ENCODE data around the gene COG5.

COG5 gene

DNA sequence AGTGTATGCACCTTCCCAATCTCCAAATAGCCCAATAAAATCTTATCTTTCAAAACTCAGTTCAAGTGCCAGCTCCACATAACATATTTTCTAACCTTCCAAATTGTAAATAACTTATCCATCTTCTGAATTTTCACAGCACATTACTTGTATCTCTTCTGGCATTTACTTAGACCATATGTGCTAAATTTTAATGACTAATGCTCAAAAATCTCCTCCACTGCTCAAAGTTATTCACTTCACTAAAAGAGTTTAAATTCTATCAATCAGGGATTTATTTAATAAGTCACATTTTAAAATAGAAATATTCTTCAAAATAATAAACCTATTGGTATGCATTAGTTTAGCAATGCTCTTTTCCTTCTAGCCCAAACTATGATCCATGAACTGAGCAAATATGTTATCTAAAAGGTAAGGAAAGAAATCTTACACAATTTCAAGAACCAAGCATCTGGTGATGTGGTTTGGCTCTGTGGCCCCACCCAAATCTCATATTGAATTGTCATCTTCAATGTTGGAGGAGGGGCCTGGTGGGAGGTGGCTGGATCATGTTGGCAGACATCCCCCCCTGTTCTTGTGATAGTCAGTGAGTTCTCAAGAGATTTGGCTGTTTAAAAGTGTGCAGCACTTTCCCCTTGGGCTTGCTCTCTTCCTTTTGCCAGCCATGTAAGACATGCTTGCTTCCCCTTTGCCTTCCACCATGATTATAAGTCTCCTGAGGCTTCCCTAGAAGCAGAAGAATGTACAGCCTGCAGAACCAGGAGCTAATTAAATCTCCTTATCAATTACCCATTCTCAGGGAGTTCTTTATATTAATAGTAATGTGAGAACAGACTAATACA is 121.9 kb downstream of the COG5 start:
- no peaks in the 10 kb centered on the region for H3K27me3 ChIP-seq (ENCODE audit: control insufficient read depth, insufficient read depth, low read length)
- H3K4me3 ChIP-seq (ENCODE audit: low read length) = no peak overlapping the region
- no peaks in the 10 kb centered on the region for H3K4me1 ChIP-seq (ENCODE audit: control insufficient read depth, insufficient read depth, low read length)
- no peaks in the 10 kb centered on the region for H3K36me3 ChIP-seq (ENCODE audit: control insufficient read depth, insufficient read depth, low read length)
- H3K9ac ChIP-seq (ENCODE audit: low read length) = no peak overlapping the region
- H3K9me3 ChIP-seq (ENCODE audit: control insufficient read depth, low read length) = no peaks in the 10 kb centered on the region

DNA sequence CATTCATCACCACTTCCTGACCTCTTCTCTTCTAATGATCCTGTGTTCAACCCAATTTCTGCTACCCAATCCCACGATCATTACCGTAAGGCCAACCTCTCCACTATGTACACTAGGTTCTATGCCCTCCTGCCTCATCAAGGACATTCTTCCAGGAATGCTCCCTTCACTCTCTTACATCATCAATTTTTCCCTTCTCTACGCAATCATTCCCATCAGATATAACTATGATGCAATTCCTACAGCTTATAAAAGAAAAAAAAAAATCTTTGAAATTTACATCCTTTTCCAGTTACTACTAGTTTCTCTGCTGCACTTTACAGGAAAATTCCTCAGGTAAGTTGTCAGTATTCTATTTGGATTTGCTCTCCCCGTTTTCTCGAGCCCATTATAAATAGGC is 124.7 kb downstream of the COG5 start:
- Histone ChIP-seq H3K9ac (ENCODE audit: low read length) (no peak overlapping the region), H3K36me3 (ENCODE audit: control insufficient read depth, insufficient read depth, low read length) (no peaks in the 10 kb centered on the region), H3K27me3 (ENCODE audit: control insufficient read depth, insufficient read depth, low read length) (no peaks in the 10 kb centered on the region), H3K4me1 (ENCODE audit: control insufficient read depth, insufficient read depth, low read length) (no peaks in the 10 kb centered on the region), H3K4me3 (ENCODE audit: low read length) (no peak overlapping the region), H3K9me3 (ENCODE audit: control insufficient read depth, low read length) (no peaks in the 10 kb centered on the region)

DNA sequence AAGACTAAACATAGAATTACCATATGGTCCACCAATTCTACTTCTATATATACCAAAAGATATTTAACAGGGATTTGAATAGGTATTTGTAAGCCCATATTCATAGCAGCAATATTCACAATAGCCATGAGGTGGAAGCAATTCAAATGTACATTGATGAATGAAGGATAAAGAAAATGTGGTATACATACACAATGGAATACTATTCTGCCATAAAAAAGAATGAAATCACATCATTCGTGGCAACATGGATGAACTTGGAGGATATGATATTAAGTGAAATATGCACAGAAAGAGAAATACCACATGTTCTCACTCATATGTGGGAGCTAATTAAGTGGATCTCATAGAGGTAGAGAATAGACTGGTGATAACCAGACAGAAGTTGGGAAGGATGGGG is 128.0 kb downstream of the COG5 start:
- Histone ChIP-seq H3K4me1 (ENCODE audit: control insufficient read depth, insufficient read depth, low read length) (no peaks in the 10 kb centered on the region), H3K36me3 (ENCODE audit: control insufficient read depth, insufficient read depth, low read length) (no peaks in the 10 kb centered on the region), H3K27me3 (ENCODE audit: control insufficient read depth, insufficient read depth, low read length) (no peaks in the 10 kb centered on the region), H3K4me3 (ENCODE audit: low read length) (no peak overlapping the region), H3K9me3 (ENCODE audit: control insufficient read depth, low read length) (no peaks in the 10 kb centered on the region), H3K9ac (ENCODE audit: low read length) (no peak overlapping the region)

DNA sequence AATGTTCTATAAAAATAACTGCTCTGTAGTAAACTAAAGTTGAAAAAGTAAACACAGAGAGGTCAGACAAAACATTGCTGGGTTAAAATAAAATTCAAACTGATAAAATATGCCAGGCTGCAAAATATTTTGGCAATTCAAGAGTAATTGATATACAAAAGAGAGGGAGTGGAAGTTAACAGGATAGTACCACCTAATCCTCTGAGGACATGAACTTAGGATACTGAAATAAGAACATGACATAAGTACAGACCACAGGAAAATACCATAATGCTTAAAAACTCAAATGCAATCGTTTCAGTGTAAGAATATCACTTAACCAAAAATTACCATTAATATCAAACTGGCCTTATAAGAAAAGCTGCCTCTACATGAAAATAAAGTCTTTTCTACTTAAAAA is 131.5 kb downstream of the COG5 start:
- Histone ChIP-seq H3K9ac (ENCODE audit: low read length) (no peak overlapping the region), H3K4me1 (ENCODE audit: control insufficient read depth, insufficient read depth, low read length) (no peaks in the 10 kb centered on the region), H3K27me3 (ENCODE audit: control insufficient read depth, insufficient read depth, low read length) (no peaks in the 10 kb centered on the region), H3K36me3 (ENCODE audit: control insufficient read depth, insufficient read depth, low read length) (no peaks in the 10 kb centered on the region), H3K4me3 (ENCODE audit: low read length) (no peak overlapping the region), H3K9me3 (ENCODE audit: control insufficient read depth, low read length) (no peaks in the 10 kb centered on the region)

DNA sequence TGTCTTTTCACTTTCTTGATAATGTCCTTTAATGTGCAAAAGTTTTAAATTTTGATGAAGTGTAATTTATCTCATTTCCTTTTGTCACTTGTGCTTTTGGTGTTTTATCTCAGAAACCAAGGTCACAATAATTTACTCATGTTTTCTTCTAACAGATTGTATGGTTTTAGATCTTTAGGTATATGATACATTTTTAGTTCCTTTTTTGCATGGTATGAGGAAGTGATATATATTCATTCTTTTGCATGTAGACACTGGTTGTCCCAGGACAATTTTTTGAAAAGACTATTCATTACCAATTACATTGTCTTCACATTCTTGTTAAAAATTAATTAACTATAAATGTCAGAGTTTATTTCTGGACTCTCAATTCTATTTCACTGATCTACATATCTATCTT is 133.7 kb downstream of the COG5 start:
- H3K36me3 ChIP-seq (ENCODE audit: control insufficient read depth, insufficient read depth, low read length) = no peaks in the 10 kb centered on the region
- no peaks in the 10 kb centered on the region for H3K9me3 ChIP-seq (ENCODE audit: control insufficient read depth, low read length)
- no peak overlapping the region for H3K4me3 ChIP-seq (ENCODE audit: low read length)
- H3K4me1 ChIP-seq (ENCODE audit: control insufficient read depth, insufficient read depth, low read length) = no peaks in the 10 kb centered on the region
- H3K9ac ChIP-seq (ENCODE audit: low read length) = no peak overlapping the region
- no peaks in the 10 kb centered on the region for H3K27me3 ChIP-seq (ENCODE audit: control insufficient read depth, insufficient read depth, low read length)

DNA sequence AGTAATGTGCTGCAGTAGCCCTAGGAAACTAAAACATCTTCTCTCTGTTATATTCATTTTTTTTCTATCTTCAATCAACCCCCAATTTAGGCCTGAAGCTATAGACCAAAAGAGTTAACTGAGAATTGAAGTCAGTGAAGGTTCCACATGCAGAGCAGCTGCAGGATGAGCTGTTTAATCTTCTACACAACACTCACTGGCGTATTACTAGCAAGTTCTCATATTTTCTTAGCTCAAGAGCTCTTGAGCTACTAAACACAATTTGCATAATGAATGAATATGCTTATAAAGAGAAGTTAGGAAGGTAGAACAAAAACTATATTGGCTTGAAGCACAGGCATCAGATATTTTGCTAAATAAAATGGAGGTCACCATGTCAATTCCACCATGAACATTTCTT is 135.1 kb downstream of the COG5 start:
- no peaks in the 10 kb centered on the region for H3K9me3 ChIP-seq (ENCODE audit: control insufficient read depth, low read length)
- H3K9ac ChIP-seq (ENCODE audit: low read length) = no peak overlapping the region
- H3K36me3 ChIP-seq (ENCODE audit: control insufficient read depth, insufficient read depth, low read length) = no peaks in the 10 kb centered on the region
- H3K4me3 ChIP-seq (ENCODE audit: low read length) = no peak overlapping the region
- no peaks in the 10 kb centered on the region for H3K4me1 ChIP-seq (ENCODE audit: control insufficient read depth, insufficient read depth, low read length)
- no peaks in the 10 kb centered on the region for H3K27me3 ChIP-seq (ENCODE audit: control insufficient read depth, insufficient read depth, low read length)

DNA sequence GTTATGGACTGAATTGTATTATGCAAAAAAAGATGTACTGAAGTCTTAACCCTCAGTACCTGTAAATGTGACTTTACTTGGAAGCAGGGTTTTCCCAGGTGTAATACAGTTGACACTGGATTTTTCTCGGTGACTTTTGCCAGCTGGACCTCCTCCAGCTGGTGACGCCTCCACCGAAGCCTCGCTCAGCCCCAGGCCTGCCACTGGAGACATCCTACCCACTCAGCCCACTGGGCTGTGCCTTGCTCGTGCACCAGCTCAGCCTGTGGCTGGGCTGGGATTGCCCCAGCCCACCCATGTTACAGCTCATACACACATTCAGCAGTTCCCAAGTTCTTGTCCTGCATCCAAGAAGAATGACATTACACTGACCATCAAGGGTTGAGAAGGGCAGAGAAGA is 136.3 kb downstream of the COG5 start:
- no peaks in the 10 kb centered on the region for H3K4me1 ChIP-seq (ENCODE audit: control insufficient read depth, insufficient read depth, low read length)
- no peak overlapping the region for H3K4me3 ChIP-seq (ENCODE audit: low read length)
- H3K27me3 ChIP-seq (ENCODE audit: control insufficient read depth, insufficient read depth, low read length) = no peaks in the 10 kb centered on the region
- H3K9ac ChIP-seq (ENCODE audit: low read length) = no peak overlapping the region
- H3K36me3 ChIP-seq (ENCODE audit: control insufficient read depth, insufficient read depth, low read length) = no peaks in the 10 kb centered on the region
- no peaks in the 10 kb centered on the region for H3K9me3 ChIP-seq (ENCODE audit: control insufficient read depth, low read length)

DNA sequence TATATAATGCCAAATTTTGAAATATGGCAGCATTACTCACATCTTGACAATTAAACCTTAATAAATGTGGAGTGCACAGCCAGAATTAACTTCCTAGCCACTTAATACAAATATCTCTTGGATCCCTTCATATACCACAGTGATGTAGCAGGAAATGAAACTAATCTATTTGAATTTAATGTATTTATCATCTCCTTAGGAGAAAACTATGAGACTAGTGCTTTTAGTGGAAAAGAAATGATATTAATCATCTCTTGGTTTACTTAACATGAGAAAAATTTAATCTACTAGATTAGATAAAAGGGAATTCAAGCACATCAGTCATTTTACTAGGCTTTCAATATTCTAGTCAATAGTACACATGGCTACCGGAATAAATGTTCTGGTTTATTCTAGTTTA is 149.5 kb downstream of the COG5 start:
- Histone ChIP-seq H3K9me3 (ENCODE audit: control insufficient read depth, low read length) (no peaks in the 10 kb centered on the region), H3K27me3 (ENCODE audit: control insufficient read depth, insufficient read depth, low read length) (no peaks in the 10 kb centered on the region), H3K9ac (ENCODE audit: low read length) (no peak overlapping the region), H3K4me3 (ENCODE audit: low read length) (no peak overlapping the region), H3K4me1 (ENCODE audit: control insufficient read depth, insufficient read depth, low read length) (no peaks in the 10 kb centered on the region), H3K36me3 (ENCODE audit: control insufficient read depth, insufficient read depth, low read length) (no peaks in the 10 kb centered on the region)

DNA sequence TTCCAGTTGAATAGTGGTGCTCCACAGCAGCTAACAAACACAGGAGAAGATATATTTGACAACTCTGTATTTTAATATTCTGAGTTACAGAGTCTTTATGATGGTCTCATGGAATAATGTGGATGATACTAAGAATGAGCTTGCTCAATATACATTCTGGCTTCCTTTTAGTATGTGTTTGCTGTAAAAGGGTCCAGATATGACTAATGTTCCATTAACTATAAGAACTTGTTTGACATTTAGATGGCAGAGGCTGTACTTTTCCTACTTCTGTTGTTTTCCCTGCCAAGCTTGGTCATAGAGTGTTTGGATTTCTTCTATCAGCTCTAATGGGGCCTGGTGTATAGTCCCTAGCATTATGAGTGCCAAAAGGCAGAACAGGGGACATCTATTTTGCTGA is 155.4 kb downstream of the COG5 start:
- Histone ChIP-seq H3K36me3 (ENCODE audit: control insufficient read depth, insufficient read depth, low read length) (no peaks in the 10 kb centered on the region), H3K9me3 (ENCODE audit: control insufficient read depth, low read length) (no peaks in the 10 kb centered on the region)

DNA sequence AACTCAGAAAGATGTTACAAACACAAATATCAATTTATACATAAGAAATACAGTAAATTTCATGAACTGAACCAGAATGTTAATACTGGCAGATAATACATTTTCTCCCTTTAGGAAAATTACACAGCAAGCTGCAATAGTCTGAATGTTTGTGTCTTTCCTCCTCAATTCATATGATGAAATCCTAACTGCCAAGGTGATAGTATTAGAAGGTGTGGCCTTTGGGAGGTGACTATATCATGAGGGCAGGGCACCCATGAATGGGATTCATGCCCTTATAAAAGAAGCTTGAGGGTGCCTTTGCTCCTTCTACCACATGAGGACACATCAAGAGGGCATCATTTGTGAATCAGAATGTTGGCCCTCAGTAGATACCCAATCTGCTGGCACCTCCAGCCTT is 158.2 kb downstream of the COG5 start:
- H3K27me3 ChIP-seq (ENCODE audit: control insufficient read depth, insufficient read depth, low read length) = no peaks in the 10 kb centered on the region
- no peaks in the 10 kb centered on the region for H3K36me3 ChIP-seq (ENCODE audit: control insufficient read depth, insufficient read depth, low read length)
- H3K4me1 ChIP-seq (ENCODE audit: control insufficient read depth, insufficient read depth, low read length) = no peaks in the 10 kb centered on the region
- H3K9me3 ChIP-seq (ENCODE audit: control insufficient read depth, low read length) = no peaks in the 10 kb centered on the region
- no peak overlapping the region for H3K4me3 ChIP-seq (ENCODE audit: low read length)
- H3K9ac ChIP-seq (ENCODE audit: low read length) = no peak overlapping the region

More for the DNA sequence above, 155.4 kb downstream of the COG5 start:
- Histone ChIP-seq H3K27me3 (ENCODE audit: control insufficient read depth, insufficient read depth, low read length) (no peaks in the 10 kb centered on the region), H3K4me3 (ENCODE audit: low read length) (no peak overlapping the region), H3K4me1 (ENCODE audit: control insufficient read depth, insufficient read depth, low read length) (no peaks in the 10 kb centered on the region), H3K9ac (ENCODE audit: low read length) (no peak overlapping the region)

DNA sequence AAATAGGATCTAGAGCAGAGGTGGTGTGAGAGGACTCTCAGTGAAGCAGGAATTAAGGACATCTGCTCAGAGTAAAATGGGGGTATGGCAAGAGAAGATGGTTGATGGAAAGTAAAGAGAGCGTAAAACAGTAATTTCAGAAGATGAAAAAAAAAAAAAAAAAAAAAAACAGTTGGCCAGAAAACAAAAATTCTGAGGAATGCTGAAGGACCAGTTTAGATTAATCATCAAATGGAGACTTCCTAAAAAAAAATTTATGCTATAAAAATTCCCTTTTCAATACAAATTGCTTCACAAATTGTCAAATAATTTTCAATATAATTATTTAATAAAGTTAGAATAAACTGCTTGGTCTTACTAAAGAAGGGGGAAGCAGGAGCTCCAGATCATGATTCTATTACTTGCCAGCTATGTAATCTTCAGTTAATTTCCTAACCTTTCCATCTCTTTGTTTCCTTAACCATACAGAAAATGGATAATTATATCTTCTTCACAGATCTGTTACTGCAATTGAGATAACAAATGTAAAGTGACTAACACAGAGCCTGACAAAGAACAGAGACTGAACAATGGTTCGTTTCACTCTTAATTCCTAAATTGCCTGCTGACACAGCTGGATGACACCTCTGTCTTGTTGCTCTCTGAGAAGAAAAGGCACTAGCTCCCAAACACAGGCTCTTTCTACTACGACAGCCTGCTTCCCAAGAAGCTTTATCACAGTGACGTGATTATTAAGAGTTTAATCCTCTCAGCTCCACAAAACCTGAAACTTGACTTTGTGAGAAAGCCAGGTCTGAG is 158.8 kb downstream of the COG5 start:
- Histone ChIP-seq H3K36me3 (ENCODE audit: control insufficient read depth, insufficient read depth, low read length) (no peaks in the 10 kb centered on the region), H3K9ac (ENCODE audit: low read length) (no peak overlapping the region), H3K4me3 (ENCODE audit: low read length) (no peak overlapping the region), H3K4me1 (ENCODE audit: control insufficient read depth, insufficient read depth, low read length) (no peaks in the 10 kb centered on the region), H3K9me3 (ENCODE audit: control insufficient read depth, low read length) (no peaks in the 10 kb centered on the region), H3K27me3 (ENCODE audit: control insufficient read depth, insufficient read depth, low read length) (no peaks in the 10 kb centered on the region)

DNA sequence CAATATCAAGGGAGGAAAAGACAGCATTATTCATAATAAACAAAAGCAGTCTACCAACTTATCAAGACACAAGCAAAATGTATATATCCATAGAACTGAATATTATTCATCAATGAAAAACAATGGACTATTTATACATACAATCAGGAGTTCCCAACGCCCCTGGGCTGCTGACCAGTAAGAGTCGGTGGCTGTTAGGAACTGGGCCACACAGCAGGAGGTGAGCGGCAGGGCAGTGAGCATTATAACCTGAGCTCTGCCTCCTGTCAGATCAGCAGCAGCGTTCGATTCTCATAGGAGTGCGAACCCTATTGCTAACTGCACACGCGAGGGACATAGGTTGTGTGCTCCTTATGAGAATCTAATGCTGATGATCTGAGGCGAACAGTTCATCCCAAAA is 165.6 kb downstream of the COG5 start:
- Histone ChIP-seq H3K36me3 (ENCODE audit: control insufficient read depth, insufficient read depth, low read length) (no peaks in the 10 kb centered on the region), H3K4me1 (ENCODE audit: control insufficient read depth, insufficient read depth, low read length) (no peaks in the 10 kb centered on the region), H3K27me3 (ENCODE audit: control insufficient read depth, insufficient read depth, low read length) (no peaks in the 10 kb centered on the region), H3K9me3 (ENCODE audit: control insufficient read depth, low read length) (no peaks in the 10 kb centered on the region), H3K9ac (ENCODE audit: low read length) (no peak overlapping the region), H3K4me3 (ENCODE audit: low read length) (no peak overlapping the region)
